ENCODE results near the gene TRIM14. TPM values are rescaled to one million over a fixed set of nuclear protein-coding genes. Genes with fewer than 3 reads are reported as not detected.
"Not testable (repeated sequence)": the region's sequence is repeated elsewhere in the genome, so short reads cannot be mapped to it uniquely, and the experiment has no call there.

TRIM14 gene
- total RNA-seq, 2 donors from 2014 or later, result 4.9 to 11.8 TPM

GRCh38 chr9:98144076-98144475, 25.1 kb upstream of the TRIM14 start:
- no peak for DNase-seq (ENCODE audit: low spot score)
- intact Hi-C loops (cut with DNase I), result loop anchor here in 1 of 2 donors (5.0 kb wide), 1 partner anchor 1087 kb away; no protein-coding TSS in a partner anchor

GRCh38 chr9:98142925-98143481, 24.0 kb upstream of the TRIM14 start:
- no peak for DNase-seq (ENCODE audit: low spot score)

GRCh38 chr9:98142182-98142907, 23.3 kb upstream of the TRIM14 start:
- intact Hi-C loops (cut with DNase I), result loop anchor here in 1 of 2 donors (5.0 kb wide), 1 partner anchor 1085 kb away; no protein-coding TSS in a partner anchor
- no peak for DNase-seq (ENCODE audit: low spot score)

More at GRCh38 chr9:98142925-98143481, 24.0 kb upstream of the TRIM14 start:
- intact Hi-C loops (cut with DNase I), result loop anchor here in 1 of 2 donors (5.0 kb wide), 1 partner anchor 1086 kb away; no protein-coding TSS in a partner anchor

- intact Hi-C loops (cut with DNase I), result loop anchor here in 1 of 2 donors (5.0 kb wide), 1 partner anchor 1083 kb away; no protein-coding TSS in a partner anchor
- no peak for DNase-seq (ENCODE audit: low spot score)
Measured at GRCh38 chr9:98140503-98140902, 21.5 kb upstream of the TRIM14 start.

GRCh38 chr9:98136489-98136888, 17.5 kb upstream of the TRIM14 start:
- intact Hi-C loops (cut with DNase I), result no loop called here
- DNase-seq (ENCODE audit: low spot score), result no peak

- no peak for DNase-seq (ENCODE audit: low spot score)
- intact Hi-C loops (cut with DNase I), result no loop called here
Measured at GRCh38 chr9:98135938-98136337, 16.9 kb upstream of the TRIM14 start.

GRCh38 chr9:98135558-98135934, 16.5 kb upstream of the TRIM14 start:
- DNase-seq (ENCODE audit: low spot score), result no peak
- intact Hi-C loops (cut with DNase I), result no loop called here

GRCh38 chr9:98134702-98135557, 15.9 kb upstream of the TRIM14 start:
- intact Hi-C loops (cut with DNase I), result no loop called here
- DNase-seq (ENCODE audit: low spot score), result no peak

GRCh38 chr9:98132806-98133631, 14.0 kb upstream of the TRIM14 start:
- no peak for DNase-seq (ENCODE audit: low spot score)
- intact Hi-C loops (cut with DNase I), result no loop called here

- intact Hi-C loops (cut with DNase I), result no loop called here
- DNase-seq (ENCODE audit: low spot score), result no peak
Measured at GRCh38 chr9:98132158-98132557, 13.1 kb upstream of the TRIM14 start.

- intact Hi-C loops (cut with DNase I), result no loop called here
- DNase-seq (ENCODE audit: low spot score), result no peak
Measured at GRCh38 chr9:98130576-98131228, 11.7 kb upstream of the TRIM14 start.

GRCh38 chr9:98130060-98130459, 11.0 kb upstream of the TRIM14 start:
- DNase-seq (ENCODE audit: low spot score); intact Hi-C loops (cut with DNase I): not testable (repeated sequence)

GRCh38 chr9:98129451-98129881, 10.4 kb upstream of the TRIM14 start:
- DNase-seq (ENCODE audit: low spot score), result no peak
- intact Hi-C loops (cut with DNase I), result no loop called here

- DNase-seq (ENCODE audit: low spot score), result no peak
- intact Hi-C loops (cut with DNase I), result no loop called here
Measured at GRCh38 chr9:98128316-98128715, 9.3 kb upstream of the TRIM14 start.

- intact Hi-C loops (cut with DNase I), result no loop called here
- no peak for DNase-seq (ENCODE audit: low spot score)
Measured at GRCh38 chr9:98127226-98127625, 8.2 kb upstream of the TRIM14 start.

GRCh38 chr9:98124637-98125426, 5.8 kb upstream of the TRIM14 start:
- intact Hi-C loops (cut with DNase I), result no loop called here
- no peak for DNase-seq (ENCODE audit: low spot score)

- DNase-seq (ENCODE audit: low spot score); intact Hi-C loops (cut with DNase I): not testable (repeated sequence)
Measured at GRCh38 chr9:98124091-98124490, 5.1 kb upstream of the TRIM14 start.

GRCh38 chr9:98121058-98121457, 2.0 kb upstream of the TRIM14 start:
- no peak for DNase-seq (ENCODE audit: low spot score)
- intact Hi-C loops (cut with DNase I), result no loop called here
